Measurements from ENCODE around the gene GPC4.

The GPC4 gene

GRCh38 chrX:133415276-133416105 is at the start of gene GPC4:
Gene GPC4 (minus strand): TSS chrX:133415489. CDS start chrX:133414965, 524 bp downstream.
- DNase-seq (ENCODE audit: low read depth): no peak

GRCh38 chrX:133461231-133461630 is 45.9 kb upstream of the GPC4 start:
- DNase-seq (ENCODE audit: low read depth): no peak

- DNase-seq (ENCODE audit: low read depth): no peak
Observed at GRCh38 chrX:133454924-133455323, 39.6 kb upstream of the GPC4 start.

GRCh38 chrX:133454491-133454914 is 39.2 kb upstream of the GPC4 start:
- DNase-seq (ENCODE audit: low read depth): no peak

GRCh38 chrX:133448512-133449076 is 33.3 kb upstream of the GPC4 start:
- DNase-seq (ENCODE audit: low read depth): no peak

- no peak for DNase-seq (ENCODE audit: low read depth)
Observed at GRCh38 chrX:133444952-133445831, 29.9 kb upstream of the GPC4 start.

GRCh38 chrX:133444196-133444595 is 28.9 kb upstream of the GPC4 start:
- DNase-seq (ENCODE audit: low read depth): no peak

- no peak for DNase-seq (ENCODE audit: low read depth)
Observed at GRCh38 chrX:133440797-133441163, 25.5 kb upstream of the GPC4 start.

- no peak for DNase-seq (ENCODE audit: low read depth)
Observed at GRCh38 chrX:133440081-133440796, 24.9 kb upstream of the GPC4 start.

- DNase-seq (ENCODE audit: low read depth): no peak
Observed at GRCh38 chrX:133437766-133438165, 22.5 kb upstream of the GPC4 start.

- DNase-seq (ENCODE audit: low read depth): no peak
Observed at GRCh38 chrX:133437356-133437755, 22.1 kb upstream of the GPC4 start.

- DNase-seq (ENCODE audit: low read depth): no peak
Observed at GRCh38 chrX:133435544-133436124, 20.3 kb upstream of the GPC4 start.

- no peak for DNase-seq (ENCODE audit: low read depth)
Observed at GRCh38 chrX:133434197-133434820, 19.0 kb upstream of the GPC4 start.

- no peak for DNase-seq (ENCODE audit: low read depth)
Observed at GRCh38 chrX:133419911-133420310, 4.6 kb upstream of the GPC4 start.

- no peak for DNase-seq (ENCODE audit: low read depth)
Observed at GRCh38 chrX:133418588-133418987, 3.3 kb upstream of the GPC4 start.

GRCh38 chrX:133417364-133417763 is 2.1 kb upstream of the GPC4 start:
- DNase-seq (ENCODE audit: low read depth): no peak

- no peak for DNase-seq (ENCODE audit: low read depth)
Observed at GRCh38 chrX:133414406-133415275, 648 bp downstream of the GPC4 start.

GRCh38 chrX:133413218-133413925 is 1.9 kb downstream of the GPC4 start:
- no peak for DNase-seq (ENCODE audit: low read depth)

GRCh38 chrX:133412665-133413064 is 2.6 kb downstream of the GPC4 start:
- no peak for DNase-seq (ENCODE audit: low read depth)

GRCh38 chrX:133412246-133412645 is 3.0 kb downstream of the GPC4 start:
- no peak for DNase-seq (ENCODE audit: low read depth)
